GM19025 (cell line): Measurements from ENCODE around the gene CD59.
"Not testable (repeated sequence)": the region's sequence is repeated elsewhere in the genome, so short reads cannot be mapped to it uniquely, and the experiment has no call there.

Source experiments
- ATAC-seq: cut with Tn5 transposase; IDR thresholded peaks from one replicate; pipeline ENCODE4 v1.9.1; 2021; ENCODE audit warnings: mild to moderate bottlenecking, low read depth, moderate library complexity; ENCODE audit not compliant: unreplicated experiment

CD59 gene

GRCh38 chr11:33718440-33718839, 17.8 kb downstream of the CD59 start:
- no peak for ATAC-seq

DNA sequence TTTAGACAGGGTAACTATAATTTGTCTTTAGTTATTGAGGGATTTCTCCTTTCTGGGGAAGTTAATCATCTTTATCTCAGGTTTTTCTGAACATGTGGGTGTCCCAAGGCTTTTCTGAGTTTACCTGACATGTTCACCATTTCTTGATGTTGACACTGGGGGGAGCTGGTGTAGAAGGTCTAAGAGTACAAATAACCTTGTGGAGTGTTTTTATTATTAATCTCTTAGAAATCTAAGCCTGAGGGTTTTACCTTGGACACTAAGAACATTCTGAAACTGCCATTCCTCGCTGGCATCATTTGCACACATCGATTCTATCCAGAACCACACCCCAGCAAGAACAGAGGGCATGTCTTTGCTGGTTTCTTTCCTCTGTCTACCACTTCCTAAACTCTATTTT, 20.0 kb downstream of the CD59 start:
- no peak for ATAC-seq

- no peak for ATAC-seq
Measured at GRCh38 chr11:33713856-33714398, 22.3 kb downstream of the CD59 start.

DNA sequence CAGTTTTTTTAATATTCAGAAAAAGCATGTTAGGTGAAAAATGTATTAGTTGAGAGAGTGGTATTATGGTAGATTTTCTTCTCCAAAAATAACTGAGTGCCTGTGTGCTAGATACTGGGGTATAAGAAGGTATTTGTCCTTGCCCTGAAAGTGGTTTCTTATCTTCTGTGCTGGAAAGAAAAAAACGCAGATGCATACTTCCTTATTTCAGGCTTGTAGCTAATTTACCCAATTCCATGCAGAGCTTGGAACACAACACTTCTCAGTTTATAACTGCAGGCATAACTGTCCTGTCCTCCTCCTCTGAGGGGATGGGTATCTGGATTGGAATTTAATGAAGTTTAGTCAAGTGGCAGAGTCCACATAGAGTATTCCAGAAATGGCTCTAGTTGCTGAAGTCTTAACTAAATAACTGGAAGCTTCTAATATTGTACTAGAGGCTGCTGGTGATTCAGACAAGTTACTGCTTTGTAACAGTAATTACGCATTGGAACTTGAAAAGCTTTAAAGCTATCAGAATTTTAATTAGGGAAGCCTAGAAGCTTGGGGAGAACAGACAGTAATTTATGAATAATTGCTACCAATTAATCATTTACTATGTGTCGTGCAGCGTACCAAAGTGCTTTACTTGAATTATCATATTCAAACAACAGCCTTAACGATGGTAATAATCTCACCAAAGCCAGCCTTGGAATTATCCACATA, 22.9 kb downstream of the CD59 start:
- ATAC-seq, result no peak

- ATAC-seq, result no peak
Measured at GRCh38 chr11:33712436-33712835, 23.8 kb downstream of the CD59 start.

GRCh38 chr11:33709466-33709865, 26.8 kb downstream of the CD59 start:
- no peak for ATAC-seq

DNA sequence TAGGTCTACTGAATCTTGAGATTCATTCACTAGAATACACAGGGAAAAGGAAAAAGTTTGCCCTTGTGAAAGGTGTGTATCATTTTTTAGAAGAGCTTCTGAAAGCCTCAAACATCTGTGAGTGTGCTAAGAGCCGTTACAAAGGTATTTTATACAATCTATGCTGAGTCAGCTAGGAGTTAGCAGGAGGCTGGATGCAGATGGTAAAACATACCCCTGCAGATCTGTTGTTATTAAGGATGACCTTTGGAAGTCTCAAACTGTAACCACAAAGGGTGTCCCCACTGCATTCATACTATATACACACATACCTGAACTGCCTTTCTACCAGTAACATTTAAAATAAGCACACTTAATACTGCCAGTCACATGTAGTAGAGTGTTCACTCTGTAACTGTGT, 27.2 kb downstream of the CD59 start:
- ATAC-seq, result no peak

- ATAC-seq, result not testable (repeated sequence)
Measured at GRCh38 chr11:33707831-33708230, 28.4 kb downstream of the CD59 start.

- no peak for ATAC-seq
Measured at GRCh38 chr11:33706966-33707365, 29.3 kb downstream of the CD59 start.

GRCh38 chr11:33706546-33706945, 29.7 kb downstream of the CD59 start:
- ATAC-seq, result no peak

DNA sequence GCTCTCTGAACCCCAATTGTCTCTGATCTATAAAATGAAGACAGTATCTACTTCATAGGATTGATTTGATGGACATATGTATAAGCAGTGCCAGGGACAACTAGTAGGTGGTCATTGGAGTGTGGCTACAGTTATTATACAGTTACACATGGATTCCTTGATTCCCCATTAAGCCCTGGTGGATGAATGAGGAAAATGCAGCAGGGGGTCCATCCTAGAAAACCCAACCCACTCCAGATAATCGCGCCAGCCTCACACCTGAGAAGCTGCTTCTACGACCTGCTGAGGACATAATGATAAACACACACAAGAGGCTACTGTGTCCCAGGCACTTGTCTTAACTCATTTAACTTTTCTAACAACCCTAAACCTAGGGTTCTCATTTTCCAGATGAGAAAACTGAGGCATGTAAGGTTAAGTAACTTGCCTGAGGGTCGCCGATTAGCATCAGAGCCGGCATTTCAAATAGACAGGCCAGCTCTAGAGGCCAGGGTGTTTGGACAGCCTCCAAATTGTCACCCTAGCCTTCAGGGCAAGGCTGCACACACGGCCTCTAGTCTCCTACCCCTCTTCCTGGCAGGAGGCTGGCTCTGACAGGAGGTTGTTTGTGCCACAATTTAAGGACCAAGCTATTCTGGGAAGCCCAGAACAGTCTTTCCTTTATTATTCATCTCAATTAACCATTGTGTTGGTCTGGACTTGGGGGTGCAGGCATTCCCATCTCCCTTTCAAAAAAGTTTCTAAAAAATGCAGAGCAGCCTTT, 31.8 kb downstream of the CD59 start:
- no peak for ATAC-seq

DNA sequence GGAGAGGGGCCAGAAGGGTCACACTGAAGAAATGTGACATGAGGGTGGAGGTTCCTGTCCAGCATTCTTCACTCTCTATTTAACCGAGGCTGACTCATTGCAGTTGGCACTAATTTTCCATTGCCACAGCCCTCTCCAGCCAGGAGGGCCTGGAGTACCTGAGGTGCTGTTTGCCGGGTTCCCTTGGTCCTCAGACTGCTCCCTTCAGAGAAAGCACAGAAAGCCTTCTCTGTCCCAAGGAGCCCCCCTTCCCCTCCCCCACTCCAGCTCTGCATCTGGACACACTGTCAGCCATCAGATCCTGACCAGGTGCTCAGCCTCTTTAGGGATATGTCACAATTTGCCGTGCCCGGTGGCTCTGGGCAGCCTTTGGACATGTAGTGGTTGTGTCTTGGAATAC, 32.4 kb downstream of the CD59 start:
- ATAC-seq, result no peak

- ATAC-seq, result no peak
Measured at GRCh38 chr11:33703234-33703633, 33.0 kb downstream of the CD59 start.

DNA sequence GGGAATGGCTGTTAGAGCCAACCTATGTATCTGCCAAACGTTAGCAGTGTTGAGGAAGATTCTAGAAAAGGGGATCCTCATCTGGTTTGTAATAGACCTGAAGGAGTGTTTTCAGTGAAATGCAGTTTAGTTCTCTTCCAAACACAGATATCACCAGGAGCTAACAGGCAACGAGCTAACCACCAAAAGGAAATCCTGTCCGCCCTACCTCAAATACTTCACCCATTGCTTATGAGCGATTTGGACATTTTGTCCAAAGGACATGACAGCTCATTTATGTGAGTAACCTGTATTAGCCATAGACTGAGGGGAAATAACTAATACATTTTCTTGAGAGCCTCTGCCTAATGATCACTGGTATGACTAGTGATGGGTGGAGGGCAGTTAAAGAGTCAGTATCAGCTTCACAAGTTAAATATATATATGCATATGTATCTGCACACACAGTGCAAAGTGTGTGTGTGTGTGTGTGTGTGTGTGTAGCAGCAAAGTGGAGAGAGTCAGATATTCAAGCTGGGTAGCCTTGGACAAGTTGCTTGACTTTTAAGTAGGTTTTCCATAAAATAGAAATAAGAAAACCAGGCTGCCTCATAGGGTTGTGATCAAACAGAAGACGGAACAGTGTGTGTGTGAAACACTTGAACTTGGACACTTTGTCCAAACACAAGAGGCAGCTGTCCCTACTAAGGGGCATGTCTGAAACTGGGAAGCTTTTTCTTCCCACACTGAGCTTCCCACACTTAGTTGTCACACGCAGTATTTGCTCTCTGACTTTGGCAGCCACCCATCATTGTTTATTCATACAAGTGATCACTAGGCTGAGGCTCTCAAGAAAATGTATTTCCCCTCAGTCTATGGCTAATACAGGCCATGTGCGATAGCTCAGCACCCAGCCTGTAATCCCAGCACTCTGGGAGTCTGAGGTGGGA, 34.7 kb downstream of the CD59 start:
- no peak for ATAC-seq

DNA sequence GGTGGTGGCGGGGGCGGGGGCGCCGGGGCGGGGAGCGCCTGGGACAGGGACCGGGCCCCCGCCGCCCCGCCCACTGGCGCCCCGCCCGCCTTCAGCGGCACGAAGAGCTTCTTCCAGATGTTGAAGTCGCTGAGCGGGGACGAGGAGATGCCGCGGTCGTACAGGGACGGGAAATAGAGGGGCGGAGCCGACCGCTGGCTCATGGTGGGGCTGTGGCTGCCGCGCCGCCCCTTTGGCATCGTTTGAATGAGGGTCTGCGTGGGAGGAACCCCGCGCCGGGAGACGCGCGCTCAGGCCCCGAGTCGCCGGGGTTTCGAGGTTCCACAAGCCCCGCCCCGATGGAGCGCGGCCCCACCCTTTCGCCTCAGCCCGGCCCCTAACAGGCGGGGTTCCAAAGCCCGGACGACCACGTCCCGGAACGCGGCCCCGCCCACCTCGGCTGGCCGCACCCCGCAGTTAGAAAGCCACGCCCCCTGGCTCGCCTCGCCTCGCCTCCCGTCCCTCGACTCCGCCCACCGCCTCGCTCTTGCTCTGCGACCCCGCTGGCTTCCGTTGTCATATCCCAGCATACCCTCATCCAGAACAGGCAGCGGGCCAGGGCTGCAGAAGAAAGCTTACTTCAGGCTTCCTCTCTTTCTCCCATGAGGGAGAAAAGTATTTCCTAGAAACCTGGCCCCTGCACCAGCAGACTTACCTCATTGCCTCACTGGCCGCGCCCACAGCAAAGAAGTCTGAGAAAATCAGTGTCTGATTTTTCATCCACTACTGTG, 35.5 kb downstream of the CD59 start, which contains the start of gene C11orf91:
Gene C11orf91 (minus strand): TSS at position 325 of the 770 bp plus-strand sequence. CDS start 86 bp downstream, at position 239.
- peak; percentile 96 for ATAC-seq

GRCh38 chr11:33700063-33700501, 36.1 kb downstream of the CD59 start:
- ATAC-seq, result no peak

- ATAC-seq, result no peak
Measured at GRCh38 chr11:33699515-33700062, 36.6 kb downstream of the CD59 start.

DNA sequence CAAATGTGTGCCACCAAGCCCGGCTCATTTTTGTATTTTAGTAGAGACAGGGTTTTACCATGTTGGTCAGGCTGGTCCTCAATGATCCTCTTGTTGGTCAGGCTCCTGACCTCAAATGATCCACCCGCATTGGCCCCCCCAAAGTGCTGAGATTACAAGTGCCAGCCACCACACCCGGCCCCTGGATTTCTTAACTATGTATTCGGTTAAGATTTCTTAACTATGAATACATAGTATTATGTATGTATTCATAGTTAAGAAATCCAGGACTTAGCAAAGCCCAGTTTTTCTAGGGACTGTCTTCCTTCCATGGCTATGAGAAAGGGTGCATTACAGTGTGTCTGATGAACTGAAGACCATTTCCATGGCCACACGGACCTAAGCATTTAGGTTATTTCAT, 37.3 kb downstream of the CD59 start:
- no peak for ATAC-seq

GRCh38 chr11:33697997-33698396, 38.2 kb downstream of the CD59 start:
- ATAC-seq, result no peak
